Activated CD4-positive, alpha-beta memory T cell treated with anti-CD3 and anti-CD28 coated beads, Interleukin-2, amount 10 ng/mL, durations not matched to agents 7 days and 5 days (primary cell): ENCODE data around the gene P4HB. TPM values are rescaled to one million over a fixed set of nuclear protein-coding genes. Genes with fewer than 3 reads are reported as not detected.

ENCODE experiments used
- CTCF ChIA-PET: fragments of 350-600 bp; sonication (Branson Sonifier 250); formaldehyde crosslinking; loops from one replicate; lab custom pipeline; 2021; ENCODE audit warnings: antibody characterized with exemption, inconsistent platforms; lab: Charles Lee
- POLR2A ChIA-PET: fragments of 350-600 bp; sonication (Branson Sonifier 250); formaldehyde crosslinking; loops from one replicate; lab custom pipeline; 2021; ENCODE audit warnings: antibody characterized with exemption; lab: Charles Lee
- DNase-seq: peaks from one replicate; pipeline ENCODE4 v3.0.0-alpha.2; 2020
- H3K27ac Mint-ChIP-seq: one replicate; pipeline ENCODE4 v1.8.0; 2021; ENCODE audit warnings: mild to moderate bottlenecking, mixed read lengths
- H3K27me3 Mint-ChIP-seq: one replicate; pipeline ENCODE4 v1.8.0; 2021; ENCODE audit warnings: mixed read lengths
- H3K36me3 Mint-ChIP-seq: one replicate; pipeline ENCODE4 v1.8.0; 2021; ENCODE audit warnings: low read depth, mixed read lengths
- H3K4me1 Mint-ChIP-seq: one replicate; pipeline ENCODE4 v1.8.0; 2021; ENCODE audit warnings: mixed read lengths
- H3K4me3 Mint-ChIP-seq: one replicate; pipeline ENCODE4 v1.8.0; 2021; ENCODE audit warnings: mild to moderate bottlenecking, mixed read lengths
- H3K9me3 Mint-ChIP-seq: one replicate; pipeline ENCODE4 v1.8.0; 2021; ENCODE audit warnings: mixed read lengths
- total RNA-seq, 2 experiments: library from RNA; stranded (reverse); gene quantifications; one replicate each; pipeline ENCODE4 v1.2.3, GENCODE V29; 2021

Gene P4HB
- total RNA-seq, 2 experiments from 2014 or later: 483 to 496 TPM

DNA sequence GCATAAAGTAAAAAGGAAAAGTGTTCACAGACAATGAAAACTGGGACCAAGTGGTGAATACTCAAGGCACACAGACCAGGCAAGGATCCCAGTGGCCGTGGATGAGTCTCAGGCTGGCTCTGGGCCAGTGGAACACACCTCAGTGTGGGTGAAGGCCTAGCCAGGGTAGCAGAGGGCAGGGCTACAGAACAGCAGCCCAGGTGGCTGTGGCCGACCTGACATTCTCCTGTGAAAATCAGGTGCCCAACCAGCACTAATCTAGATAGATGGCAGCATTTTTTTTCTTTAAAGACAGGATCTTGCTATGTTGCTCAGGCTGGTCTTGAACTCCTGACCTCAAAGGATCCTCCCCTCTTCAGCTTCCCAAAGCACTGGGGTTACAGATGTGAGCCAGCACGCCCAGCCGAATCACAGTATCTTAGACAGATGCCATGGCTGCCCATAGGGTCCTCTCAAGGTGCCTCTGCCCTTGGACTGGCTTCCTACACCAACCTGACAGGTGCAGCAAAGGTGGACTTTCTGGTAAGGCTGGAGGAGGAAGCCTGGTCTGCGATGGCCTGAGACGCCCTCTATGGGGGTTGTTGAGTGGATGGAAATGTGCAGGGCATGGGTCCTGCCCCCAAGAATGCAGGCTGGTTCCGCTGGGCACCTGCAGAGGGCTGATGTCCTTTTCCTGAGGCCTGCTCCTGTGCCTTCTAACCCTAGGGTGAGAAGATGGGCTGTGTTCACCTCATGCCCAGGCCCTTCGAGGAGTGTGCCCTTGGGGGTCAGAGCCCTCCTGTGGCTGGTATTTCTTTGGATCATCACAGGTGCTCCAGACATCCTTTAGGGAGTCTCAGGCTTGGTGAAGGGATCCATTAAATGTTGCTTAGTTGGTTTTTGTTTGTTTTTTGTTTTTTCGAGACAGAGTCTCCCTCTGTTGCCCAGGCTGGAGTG, 3.8 kb upstream of the P4HB start:
- H3K4me1 Mint-ChIP-seq: peaks cover 47% of the 10 kb centered on the region
- no peak for DNase-seq
- H3K36me3 Mint-ChIP-seq: peaks cover 49% of the 10 kb centered on the region
- peak overlapping the region; percentile 68 for H3K27ac Mint-ChIP-seq
- ChIA-PET POLR2A (interaction anchor here (0.6 to 6.6 kb wide), 3 partner anchors 7 to 27 kb away, joined by 3 to 133 read pairs (median 5); partner anchors contain the start of gene ARHGDIA), CTCF (no interaction called here)
- no peaks in the 10 kb centered on the region for H3K9me3 Mint-ChIP-seq
- H3K27me3 Mint-ChIP-seq: no peaks in the 10 kb centered on the region
- no peak overlapping the region for H3K4me3 Mint-ChIP-seq

GRCh38 chr17:81863123-81863675, 2.9 kb upstream of the P4HB start:
- Mint-ChIP-seq H3K36me3 (peaks cover 50% of the 10 kb centered on the region), H3K27me3 (no peaks in the 10 kb centered on the region), H3K9me3 (no peaks in the 10 kb centered on the region), H3K4me3 (peak overlapping the region; percentile 57), H3K4me1 (peaks cover 53% of the 10 kb centered on the region), H3K27ac (peak overlapping the region; percentile 68)
- ChIA-PET CTCF (no interaction called here), POLR2A (interaction anchor here (0.6 to 6.6 kb wide), 3 partner anchors 8 to 28 kb away, joined by 3 to 133 read pairs (median 5); partner anchors contain the start of gene ARHGDIA)
- DNase-seq: no peak

DNA sequence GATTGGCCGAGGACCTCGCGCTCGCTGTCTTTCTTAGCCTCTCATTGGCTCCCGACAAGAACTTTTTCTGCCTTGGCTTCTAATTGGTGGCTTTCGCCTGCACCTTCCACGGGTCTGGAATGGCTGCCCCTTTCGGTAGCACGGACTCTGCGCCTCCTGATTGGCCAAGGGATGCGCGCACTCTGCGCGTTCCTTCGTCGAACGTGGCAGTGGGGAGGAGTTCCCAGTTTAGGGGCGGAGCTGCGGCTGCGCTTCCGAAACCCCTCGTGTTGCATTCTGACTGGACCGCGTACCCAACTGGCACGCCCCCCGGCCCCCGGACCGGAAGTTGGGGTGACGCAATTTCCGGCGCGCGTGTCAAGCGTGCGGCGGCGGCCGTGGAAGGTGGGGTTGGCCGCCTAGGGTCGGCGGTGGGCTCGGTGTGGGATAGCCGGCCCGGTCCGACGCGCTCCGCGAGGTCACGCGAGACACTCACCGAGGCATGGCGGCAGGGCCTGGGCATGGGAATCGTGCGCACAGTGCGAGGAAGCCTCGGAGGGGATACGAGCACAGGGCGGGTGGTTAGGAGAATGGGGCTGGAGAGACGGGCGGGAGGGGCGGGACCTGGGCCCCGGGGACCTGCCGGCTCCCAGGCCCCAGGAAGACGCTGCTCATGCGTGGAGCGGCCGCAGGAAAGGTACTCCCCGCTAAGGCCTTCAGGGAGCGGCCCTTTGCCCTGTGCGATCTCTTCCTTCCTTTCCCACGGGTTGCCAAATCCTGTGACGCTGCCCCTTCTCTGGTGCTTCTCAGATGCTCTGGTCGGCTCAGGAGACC, 627 bp upstream of the P4HB start:
- CTCF ChIA-PET: interaction anchor here (0.5 to 0.6 kb wide), 3 partner anchors 65 to 208 kb away, joined by 3 read pairs; no protein-coding TSS in a partner anchor
- peak; percentile 99 for DNase-seq
- H3K4me3 Mint-ChIP-seq: peak overlapping the region; percentile 97
- no peaks in the 10 kb centered on the region for H3K9me3 Mint-ChIP-seq
- no peaks in the 10 kb centered on the region for H3K27me3 Mint-ChIP-seq
- peaks cover 44% of the 10 kb centered on the region for H3K36me3 Mint-ChIP-seq
- H3K27ac Mint-ChIP-seq: peak overlapping the region; percentile 97
- POLR2A ChIA-PET: interaction anchor here (0.6 to 6.6 kb wide), 13 partner anchors 9 to 597 kb away, joined by 3 to 133 read pairs (median 4); partner anchors contain the start of genes ARHGDIA, MAFG, MCRIP1 and MRPL12
- peaks cover 50% of the 10 kb centered on the region for H3K4me1 Mint-ChIP-seq

DNA sequence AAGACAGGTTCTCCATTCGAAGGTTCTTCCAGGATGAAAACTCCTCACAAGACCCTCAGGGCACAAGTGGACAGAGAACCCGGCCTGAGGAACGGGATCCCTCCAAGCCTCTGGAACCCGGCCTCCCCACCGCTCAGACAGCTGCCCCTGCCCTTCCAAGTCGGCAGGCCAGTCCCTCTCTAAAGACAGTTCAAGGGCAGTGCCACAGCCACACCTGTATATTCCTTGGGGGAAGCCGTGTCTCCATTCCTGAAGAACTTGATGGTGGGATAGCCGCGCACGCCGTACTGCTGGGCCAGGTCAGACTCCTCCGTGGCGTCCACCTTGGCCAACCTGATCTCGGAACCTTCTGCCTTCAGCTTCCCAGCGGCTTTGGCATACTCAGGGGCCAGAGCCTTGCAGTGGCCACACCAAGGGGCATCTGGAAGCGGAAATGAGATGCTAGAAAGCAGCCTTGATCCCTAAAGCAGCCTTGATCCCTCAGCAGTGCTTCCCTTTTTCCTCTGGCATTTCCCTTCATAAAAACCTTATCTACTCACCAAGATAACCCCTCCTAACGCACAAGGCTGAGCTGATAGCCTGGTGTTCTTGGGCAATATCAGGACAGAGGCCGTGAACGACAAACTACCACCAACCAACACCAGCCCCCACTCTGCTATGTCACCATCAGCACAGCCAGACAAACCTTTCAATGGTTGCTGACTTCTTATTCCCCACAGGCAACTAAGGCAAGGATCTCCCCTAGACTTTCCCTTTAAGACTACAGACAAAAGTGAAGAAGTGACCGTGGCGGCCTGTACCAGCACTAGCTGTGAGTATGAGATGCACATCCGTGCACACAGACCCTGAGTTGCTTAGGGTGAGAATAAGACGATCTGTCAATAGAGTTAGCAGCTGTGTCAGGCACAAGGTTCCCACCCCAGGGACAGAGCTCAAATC, 1.1 kb downstream of the P4HB start:
- peak; percentile 20 for DNase-seq
- peak overlapping the region; percentile 98 for H3K4me3 Mint-ChIP-seq
- peak overlapping the region; percentile 88 for H3K27ac Mint-ChIP-seq
- H3K27me3 Mint-ChIP-seq: no peaks in the 10 kb centered on the region
- POLR2A ChIA-PET: interaction anchor here (0.8 to 6.6 kb wide), 14 partner anchors 8 to 206 kb away, joined by 3 to 133 read pairs (median 5); partner anchors contain the start of genes ARHGDIA, ARL16, DUS1L and HGS
- peaks cover 52% of the 10 kb centered on the region for H3K4me1 Mint-ChIP-seq
- CTCF ChIA-PET: interaction anchor here (1.0 to 1.3 kb wide), 3 partner anchors 11 to 156 kb away, joined by 3 to 5 read pairs (median 3); partner anchors contain the start of genes ARHGDIA, MCRIP1, MRPL12 and PPP1R27
- H3K9me3 Mint-ChIP-seq: no peaks in the 10 kb centered on the region
- H3K36me3 Mint-ChIP-seq: peaks cover 58% of the 10 kb centered on the region

- peak overlapping the region; percentile 98 for H3K4me3 Mint-ChIP-seq
- peaks cover 60% of the 10 kb centered on the region for H3K36me3 Mint-ChIP-seq
- H3K27ac Mint-ChIP-seq: peak overlapping the region; percentile 88
- no peaks in the 10 kb centered on the region for H3K27me3 Mint-ChIP-seq
- H3K4me1 Mint-ChIP-seq: peaks cover 51% of the 10 kb centered on the region
- POLR2A ChIA-PET: interaction anchor here (0.7 to 6.6 kb wide), 8 partner anchors 9 to 155 kb away, joined by 3 to 133 read pairs (median 6); partner anchors contain the start of genes ARHGDIA, MCRIP1 and MRPL12
- CTCF ChIA-PET: no interaction called here
- H3K9me3 Mint-ChIP-seq: no peaks in the 10 kb centered on the region
- no peak for DNase-seq
Observed at GRCh38 chr17:81858170-81858966, 2.0 kb downstream of the P4HB start.

DNA sequence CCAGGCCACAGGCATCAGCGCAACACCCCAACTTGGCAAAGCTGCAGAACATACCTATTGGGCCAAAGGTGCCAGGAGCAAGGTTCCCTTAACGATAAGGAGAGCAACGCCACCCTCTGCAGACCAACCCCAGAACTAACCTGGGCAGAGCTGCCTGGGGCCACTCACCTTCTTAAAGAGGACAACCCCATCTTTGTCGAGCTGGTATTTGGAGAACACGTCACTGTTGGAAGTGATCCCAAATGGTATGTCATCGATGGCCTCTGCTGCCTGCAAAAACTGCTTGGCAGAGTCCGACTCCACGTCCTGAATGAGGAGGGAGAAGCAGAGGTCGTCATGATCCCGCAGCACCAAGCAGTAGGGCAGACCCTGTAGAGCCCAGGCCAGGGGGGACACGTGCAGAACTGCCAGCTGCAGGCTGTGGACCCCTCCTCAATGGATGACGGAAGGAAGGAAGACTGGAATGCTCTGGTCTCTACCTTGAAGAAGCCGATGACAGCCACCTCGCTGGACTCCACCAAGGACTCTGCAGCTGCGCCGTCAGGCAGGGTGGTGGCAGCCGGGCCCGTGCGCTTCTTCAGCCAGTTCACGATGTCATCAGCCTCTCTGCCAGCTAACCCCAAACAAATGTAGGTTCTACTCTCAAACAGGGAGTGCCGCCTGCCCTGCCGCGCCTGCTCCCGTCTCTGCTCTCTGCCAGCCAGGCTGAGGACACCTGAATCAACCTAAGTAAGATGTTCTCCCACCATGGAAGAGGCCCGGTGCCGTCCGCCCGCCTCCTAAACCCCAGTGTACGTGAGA, 5.2 kb downstream of the P4HB start:
- Mint-ChIP-seq H3K4me1 (peaks cover 38% of the 10 kb centered on the region), H3K27ac (no peak overlapping the region), H3K9me3 (no peaks in the 10 kb centered on the region), H3K36me3 (peaks cover 71% of the 10 kb centered on the region), H3K4me3 (no peak overlapping the region), H3K27me3 (no peaks in the 10 kb centered on the region)
- ChIA-PET POLR2A (interaction anchor here (0.7 to 1.8 kb wide), 8 partner anchors 12 to 124 kb away, joined by 3 to 7 read pairs (median 4); partner anchors contain the start of genes ARHGDIA, MCRIP1 and PPP1R27), CTCF (interaction anchor here (0.6 kb wide), 1 partner anchor 132 kb away, joined by 5 read pairs; no protein-coding TSS in a partner anchor)
- no peak for DNase-seq

DNA sequence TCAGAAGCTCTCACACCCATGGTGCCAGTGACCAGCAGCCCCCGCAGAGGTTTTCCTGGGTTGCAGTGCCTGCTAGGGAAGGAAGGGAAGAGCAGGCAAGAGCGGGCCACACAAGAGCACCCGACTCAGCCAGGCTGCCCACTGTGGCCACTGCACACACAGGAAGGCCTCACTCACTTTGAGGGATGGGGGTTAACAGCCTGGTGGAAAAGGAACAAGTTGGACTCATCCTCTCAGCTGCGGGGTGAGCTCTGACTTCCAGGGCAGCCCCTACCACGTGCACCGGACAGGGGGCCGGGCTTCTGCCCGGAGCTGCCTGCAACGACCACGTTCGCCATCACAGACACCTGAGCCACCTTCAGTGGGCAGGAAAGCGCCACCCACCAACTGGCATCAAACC, 8.1 kb downstream of the P4HB start:
- H3K9me3 Mint-ChIP-seq: no peaks in the 10 kb centered on the region
- no peak overlapping the region for H3K27ac Mint-ChIP-seq
- CTCF ChIA-PET: no interaction called here
- peaks cover 52% of the 10 kb centered on the region for H3K36me3 Mint-ChIP-seq
- H3K27me3 Mint-ChIP-seq: no peaks in the 10 kb centered on the region
- no peak for DNase-seq
- no peak overlapping the region for H3K4me3 Mint-ChIP-seq
- POLR2A ChIA-PET: interaction anchor here (1.0 to 1.7 kb wide), 3 partner anchors 9 to 34 kb away, joined by 3 to 4 read pairs (median 3); partner anchors contain the start of gene P4HB
- H3K4me1 Mint-ChIP-seq: peaks cover 14% of the 10 kb centered on the region

DNA sequence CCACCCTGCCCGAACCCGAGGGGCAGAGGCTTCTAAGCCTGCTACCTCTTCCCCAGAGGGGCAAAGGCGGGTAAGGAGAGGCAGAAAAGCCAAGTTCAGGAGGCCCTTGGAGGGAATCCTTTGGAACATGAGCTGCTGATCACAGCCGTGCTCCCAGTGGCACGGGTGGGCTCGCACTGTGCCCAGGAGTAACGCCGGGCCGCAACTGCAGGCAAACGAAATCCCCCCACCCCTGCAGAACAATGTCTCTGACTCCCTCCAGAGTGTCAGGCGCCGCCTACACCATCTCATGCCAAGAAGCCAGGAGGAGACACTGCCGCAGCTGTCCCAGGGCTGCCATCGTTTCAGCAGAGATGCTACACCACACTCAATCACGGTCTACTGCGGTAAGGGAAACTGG, 8.9 kb downstream of the P4HB start:
- H3K9me3 Mint-ChIP-seq: no peaks in the 10 kb centered on the region
- DNase-seq: no peak
- H3K27me3 Mint-ChIP-seq: no peaks in the 10 kb centered on the region
- POLR2A ChIA-PET: interaction anchor here (1.0 to 1.7 kb wide), 3 partner anchors 9 to 35 kb away, joined by 3 to 4 read pairs (median 3); partner anchors contain the start of genes MCRIP1 and P4HB
- peaks cover 58% of the 10 kb centered on the region for H3K36me3 Mint-ChIP-seq
- H3K4me3 Mint-ChIP-seq: no peak overlapping the region
- H3K4me1 Mint-ChIP-seq: peaks cover 12% of the 10 kb centered on the region
- H3K27ac Mint-ChIP-seq: no peak overlapping the region
- CTCF ChIA-PET: interaction anchor here (0.6 kb wide), 1 partner anchor 14 kb away, joined by 5 read pairs; no protein-coding TSS in a partner anchor

GRCh38 chr17:81849457-81849856, 10.9 kb downstream of the P4HB start:
- POLR2A ChIA-PET: no interaction called here
- Mint-ChIP-seq H3K9me3 (no peaks in the 10 kb centered on the region), H3K27ac (no peak overlapping the region), H3K27me3 (no peaks in the 10 kb centered on the region), H3K36me3 (peaks cover 58% of the 10 kb centered on the region), H3K4me3 (no peak overlapping the region), H3K4me1 (peaks cover 3% of the 10 kb centered on the region)
- CTCF ChIA-PET: no interaction called here
- no peak for DNase-seq
